Activated naive CD4-positive, alpha-beta T cell treated with anti-CD3 and anti-CD28 coated beads, Interleukin-2, amount 50 U/mL, for 72 hours (primary cell): ENCODE data around the gene TCF25. TPM values are rescaled to one million over a fixed set of nuclear protein-coding genes. Genes with fewer than 3 reads are reported as not detected.
"Not testable (repeated sequence)": the region's sequence is repeated elsewhere in the genome, so short reads cannot be mapped to it uniquely, and the experiment has no call there.

ENCODE experiments used
- ATAC-seq, 2 donors: fragments of 150-1000 bp; cut with Tn5 transposase; 2 replicates each; pipeline ENCODE4 v1.10.0; 2021; ENCODE audit warnings: mild to moderate bottlenecking in 2 of 2, moderate library complexity in 2 of 2
- DNase-seq, 2 donors: peaks; one replicate each; pipeline ENCODE4 v3.0.0; 2021 to 2022; ENCODE audit warnings: low spot score in 2 of 2
- H3K27ac Mint-ChIP-seq, 2 donors: one replicate each; pipeline ENCODE4 v1.8.0; 2022; ENCODE audit warnings: mild to moderate bottlenecking in 2 of 2, mixed read lengths in 2 of 2
- H3K36me3 Mint-ChIP-seq, 2 donors: one replicate each; pipeline ENCODE4 v1.8.0; 2022; ENCODE audit warnings: mixed read lengths in 2 of 2
- H3K9me3 Mint-ChIP-seq, 2 donors: one replicate each; pipeline ENCODE4 v1.8.0; 2022; ENCODE audit warnings: mixed read lengths in 2 of 2
- total RNA-seq, 2 donors: library from RNA; stranded (reverse); gene quantifications; one replicate each; pipeline ENCODE4 v1.2.3, GENCODE V29; 2022

TCF25 gene
- total RNA-seq, 2 donors from 2014 or later: 167 to 235 TPM

DNA sequence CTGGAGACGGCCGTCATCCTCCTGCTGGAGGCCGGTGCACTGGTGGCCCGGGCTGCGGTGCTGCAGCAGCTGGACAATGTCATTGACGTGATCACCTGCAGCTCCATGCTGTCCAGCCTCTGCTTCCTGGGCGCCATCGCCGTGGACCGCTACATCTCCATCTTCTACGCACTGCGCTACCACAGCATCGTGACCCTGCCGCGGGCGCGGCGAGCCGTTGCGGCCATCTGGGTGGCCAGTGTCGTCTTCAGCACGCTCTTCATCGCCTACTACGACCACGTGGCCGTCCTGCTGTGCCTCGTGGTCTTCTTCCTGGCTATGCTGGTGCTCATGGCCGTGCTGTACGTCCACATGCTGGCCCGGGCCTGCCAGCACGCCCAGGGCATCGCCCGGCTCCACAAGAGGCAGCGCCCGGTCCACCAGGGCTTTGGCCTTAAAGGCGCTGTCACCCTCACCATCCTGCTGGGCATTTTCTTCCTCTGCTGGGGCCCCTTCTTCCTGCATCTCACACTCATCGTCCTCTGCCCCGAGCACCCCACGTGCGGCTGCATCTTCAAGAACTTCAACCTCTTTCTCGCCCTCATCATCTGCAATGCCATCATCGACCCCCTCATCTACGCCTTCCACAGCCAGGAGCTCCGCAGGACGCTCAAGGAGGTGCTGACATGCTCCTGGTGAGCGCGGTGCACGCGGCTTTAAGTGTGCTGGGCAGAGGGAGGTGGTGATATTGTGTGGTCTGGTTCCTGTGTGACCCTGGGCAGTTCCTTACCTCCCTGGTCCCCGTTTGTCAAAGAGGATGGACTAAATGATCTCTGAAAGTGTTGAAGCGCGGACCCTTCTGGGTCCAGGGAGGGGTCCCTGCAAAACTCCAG, 46.4 kb downstream of the TCF25 start:
- Mint-ChIP-seq H3K27ac (no peak overlapping the region), H3K9me3 (no peaks in the 10 kb centered on the region), H3K36me3 (peaks cover 0 to 5% of the 10 kb centered on the region in 2 donors)
- no peak for ATAC-seq
- no peak for DNase-seq

GRCh38 chr16:89920723-89921122, 47.3 kb downstream of the TCF25 start:
- Mint-ChIP-seq H3K27ac (no peak overlapping the region), H3K36me3 (peaks cover 0 to 5% of the 10 kb centered on the region in 2 donors), H3K9me3 (no peaks in the 10 kb centered on the region)
- ATAC-seq (no peak), DNase-seq (no peak)

GRCh38 chr16:89921131-89921701, 47.8 kb downstream of the TCF25 start:
- no peaks in the 10 kb centered on the region for H3K9me3 Mint-ChIP-seq
- DNase-seq (no peak), ATAC-seq (no peak)
- H3K27ac Mint-ChIP-seq: no peak overlapping the region
- H3K36me3 Mint-ChIP-seq: peaks cover 0 to 5% of the 10 kb centered on the region in 2 donors

GRCh38 chr16:89921702-89922476, 48.5 kb downstream of the TCF25 start:
- ATAC-seq: peak in 1 of 2 donors; percentile 9
- Mint-ChIP-seq H3K9me3 (no peaks in the 10 kb centered on the region), H3K27ac (no peak overlapping the region), H3K36me3 (peaks cover 0 to 5% of the 10 kb centered on the region in 2 donors)
- DNase-seq: no peak

- no peak for ATAC-seq
- DNase-seq: no peak
- Mint-ChIP-seq H3K36me3 (peaks cover 0 to 5% of the 10 kb centered on the region in 2 donors), H3K27ac (no peak overlapping the region), H3K9me3 (no peaks in the 10 kb centered on the region)
These were observed 49.1 kb downstream of the TCF25 start for GRCh38 chr16:89922477-89922883.

DNA sequence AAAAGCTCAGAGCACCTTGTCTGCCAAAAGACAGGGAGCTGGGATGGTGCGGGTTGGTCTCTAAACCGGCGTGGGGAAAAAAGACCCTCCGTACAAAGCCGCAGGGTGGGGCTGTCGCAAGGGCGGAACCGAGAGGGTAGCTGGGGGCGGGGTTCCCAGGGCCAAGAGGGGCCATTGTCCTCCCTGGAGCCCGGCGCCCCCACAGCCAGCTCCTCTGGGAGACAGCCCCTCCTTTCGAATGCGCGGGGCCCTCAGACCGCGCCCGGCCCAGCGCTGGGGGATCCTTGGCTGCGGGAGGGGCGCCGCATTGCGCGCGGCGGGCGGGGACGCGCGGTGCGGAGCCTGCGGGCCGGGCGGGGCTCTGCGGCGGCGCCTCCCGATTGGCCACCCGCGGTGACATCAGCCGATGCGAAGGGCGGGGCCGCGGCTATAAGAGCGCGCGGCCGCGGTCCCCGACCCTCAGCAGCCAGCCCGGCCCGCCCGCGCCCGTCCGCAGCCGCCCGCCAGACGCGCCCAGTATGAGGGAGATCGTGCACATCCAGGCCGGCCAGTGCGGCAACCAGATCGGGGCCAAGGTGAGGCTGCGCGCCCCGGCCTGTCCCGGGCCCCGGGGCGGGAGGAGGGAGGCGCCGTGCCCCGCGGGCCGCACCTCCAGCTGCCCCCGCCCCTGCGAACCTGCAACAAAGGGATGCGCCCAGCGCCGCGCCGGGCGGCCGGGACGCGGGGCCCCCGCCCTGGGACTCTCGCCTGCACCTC, 49.7 kb downstream of the TCF25 start, which contains the start of gene TUBB3:
Gene TUBB3, plus strand, starts transcription at position 459 of the 756 bp plus-strand sequence. Its CDS starts 60 bp downstream, at position 519.
- Mint-ChIP-seq H3K27ac (no peak within 1 kb of the TSS), H3K36me3 (peaks cover 0 to 5% of the 10 kb centered on the region in 2 donors), H3K9me3 (no peaks in the 10 kb centered on the region)
- ATAC-seq (peak; percentile 25 to 65), DNase-seq (peak in 1 of 2 donors; percentile 71)

GRCh38 chr16:89923640-89924296, 50.4 kb downstream of the TCF25 start:
- ATAC-seq (no peak), DNase-seq (no peak)
- Mint-ChIP-seq H3K36me3 (peaks cover 0 to 5% of the 10 kb centered on the region in 2 donors), H3K9me3 (no peaks in the 10 kb centered on the region), H3K27ac (no peak overlapping the region)

- ATAC-seq (no peak), DNase-seq (no peak)
- H3K36me3 Mint-ChIP-seq: peaks cover 0 to 5% of the 10 kb centered on the region in 2 donors
- no peaks in the 10 kb centered on the region for H3K9me3 Mint-ChIP-seq
- H3K27ac Mint-ChIP-seq: no peak overlapping the region
These were observed 51.0 kb downstream of the TCF25 start for GRCh38 chr16:89924297-89924924.

- Mint-ChIP-seq H3K36me3 (peaks cover 0 to 5% of the 10 kb centered on the region in 2 donors), H3K9me3 (no peaks in the 10 kb centered on the region), H3K27ac (no peak overlapping the region)
- no peak for DNase-seq
- ATAC-seq: no peak
These were observed 51.5 kb downstream of the TCF25 start for GRCh38 chr16:89924925-89925307.

GRCh38 chr16:89925596-89926079, 52.2 kb downstream of the TCF25 start:
- ATAC-seq (peak in 1 of 2 donors; percentile 2), DNase-seq (no peak)
- peaks cover 0 to 5% of the 10 kb centered on the region in 2 donors for H3K36me3 Mint-ChIP-seq
- H3K9me3 Mint-ChIP-seq: no peaks in the 10 kb centered on the region
- no peak overlapping the region for H3K27ac Mint-ChIP-seq

- DNase-seq (no peak), ATAC-seq (no peak)
- no peak overlapping the region for H3K27ac Mint-ChIP-seq
- H3K9me3 Mint-ChIP-seq: no peaks in the 10 kb centered on the region
- no peaks in the 10 kb centered on the region for H3K36me3 Mint-ChIP-seq
These were observed 58.0 kb downstream of the TCF25 start for GRCh38 chr16:89931305-89931896.

GRCh38 chr16:89931964-89932363, 58.6 kb downstream of the TCF25 start:
- no peaks in the 10 kb centered on the region for H3K36me3 Mint-ChIP-seq
- ATAC-seq: no peak
- no peak for DNase-seq
- H3K27ac Mint-ChIP-seq: no peak overlapping the region
- H3K9me3 Mint-ChIP-seq: no peaks in the 10 kb centered on the region

GRCh38 chr16:89934019-89934418, 60.6 kb downstream of the TCF25 start:
- H3K27ac Mint-ChIP-seq, H3K9me3 Mint-ChIP-seq, H3K36me3 Mint-ChIP-seq, ATAC-seq, DNase-seq: not testable (repeated sequence)

GRCh38 chr16:89934611-89935553, 61.5 kb downstream of the TCF25 start:
- no peak for DNase-seq
- Mint-ChIP-seq H3K9me3 (no peaks in the 10 kb centered on the region), H3K27ac (no peak overlapping the region), H3K36me3 (no peaks in the 10 kb centered on the region)
- no peak for ATAC-seq
